ENCODE data around the gene FBXO44. TPM values are rescaled to one million over a fixed set of nuclear protein-coding genes. Genes with fewer than 3 reads are reported as not detected.

Gene FBXO44
- total and polyA plus RNA-seq, 2 experiments from 2014 or later, result 22.0 to 30.8 TPM

DNA sequence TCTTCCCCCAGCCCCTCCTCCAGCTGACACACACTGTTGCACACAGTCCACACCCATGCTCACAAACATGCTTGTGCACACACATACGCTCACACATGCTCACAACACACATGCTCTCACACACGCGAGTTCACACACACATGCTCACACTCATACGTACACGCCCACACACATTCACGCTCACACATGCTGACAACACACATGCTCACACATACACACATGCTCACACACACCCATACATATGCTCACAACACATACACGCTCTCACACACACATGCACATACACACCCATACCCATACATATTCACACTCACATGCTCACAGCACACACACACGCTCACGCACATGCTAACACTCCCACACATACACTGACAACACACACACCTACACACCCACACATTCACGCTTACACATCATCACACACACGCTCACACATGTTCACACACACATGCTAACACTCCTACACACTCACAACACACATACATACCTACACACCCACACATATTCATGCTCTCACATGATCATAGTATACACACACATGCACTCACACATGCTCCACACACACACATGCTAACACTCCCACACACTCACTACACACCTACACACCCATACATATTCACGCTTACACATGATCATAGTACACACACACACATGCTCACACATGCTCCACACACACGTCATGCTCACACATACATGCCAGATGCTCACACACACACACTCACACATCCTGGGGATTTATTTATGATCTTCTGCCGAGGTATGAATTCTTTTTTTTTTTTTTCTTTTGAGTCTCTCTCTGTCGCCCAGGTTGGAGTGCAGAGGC, 47.5 kb downstream of the FBXO44 start (continued):
- TF ChIP-seq, protein P1, sequence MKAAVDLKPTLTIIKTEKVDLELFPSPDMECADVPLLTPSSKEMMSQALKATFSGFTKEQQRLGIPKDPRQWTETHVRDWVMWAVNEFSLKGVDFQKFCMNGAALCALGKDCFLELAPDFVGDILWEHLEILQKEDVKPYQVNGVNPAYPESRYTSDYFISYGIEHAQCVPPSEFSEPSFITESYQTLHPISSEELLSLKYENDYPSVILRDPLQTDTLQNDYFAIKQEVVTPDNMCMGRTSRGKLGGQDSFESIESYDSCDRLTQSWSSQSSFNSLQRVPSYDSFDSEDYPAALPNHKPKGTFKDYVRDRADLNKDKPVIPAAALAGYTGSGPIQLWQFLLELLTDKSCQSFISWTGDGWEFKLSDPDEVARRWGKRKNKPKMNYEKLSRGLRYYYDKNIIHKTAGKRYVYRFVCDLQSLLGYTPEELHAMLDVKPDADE (IDR thresholded peaks at IDR 0.05), result no peak
- TF ChIP-seq CREB1 (CRISPR knock-in tag; IDR thresholded peaks at IDR 0.05; ENCODE audit: low read depth), result no peak
- TF ChIP-seq EZH2phosphoT487 (IDR thresholded peaks at IDR 0.05; ENCODE audit: unreplicated experiment), result no peak
- no peak for TF ChIP-seq JUNB (IDR thresholded peaks at IDR 0.05; ENCODE audit: unreplicated experiment)
- TF ChIP-seq, protein P2, sequence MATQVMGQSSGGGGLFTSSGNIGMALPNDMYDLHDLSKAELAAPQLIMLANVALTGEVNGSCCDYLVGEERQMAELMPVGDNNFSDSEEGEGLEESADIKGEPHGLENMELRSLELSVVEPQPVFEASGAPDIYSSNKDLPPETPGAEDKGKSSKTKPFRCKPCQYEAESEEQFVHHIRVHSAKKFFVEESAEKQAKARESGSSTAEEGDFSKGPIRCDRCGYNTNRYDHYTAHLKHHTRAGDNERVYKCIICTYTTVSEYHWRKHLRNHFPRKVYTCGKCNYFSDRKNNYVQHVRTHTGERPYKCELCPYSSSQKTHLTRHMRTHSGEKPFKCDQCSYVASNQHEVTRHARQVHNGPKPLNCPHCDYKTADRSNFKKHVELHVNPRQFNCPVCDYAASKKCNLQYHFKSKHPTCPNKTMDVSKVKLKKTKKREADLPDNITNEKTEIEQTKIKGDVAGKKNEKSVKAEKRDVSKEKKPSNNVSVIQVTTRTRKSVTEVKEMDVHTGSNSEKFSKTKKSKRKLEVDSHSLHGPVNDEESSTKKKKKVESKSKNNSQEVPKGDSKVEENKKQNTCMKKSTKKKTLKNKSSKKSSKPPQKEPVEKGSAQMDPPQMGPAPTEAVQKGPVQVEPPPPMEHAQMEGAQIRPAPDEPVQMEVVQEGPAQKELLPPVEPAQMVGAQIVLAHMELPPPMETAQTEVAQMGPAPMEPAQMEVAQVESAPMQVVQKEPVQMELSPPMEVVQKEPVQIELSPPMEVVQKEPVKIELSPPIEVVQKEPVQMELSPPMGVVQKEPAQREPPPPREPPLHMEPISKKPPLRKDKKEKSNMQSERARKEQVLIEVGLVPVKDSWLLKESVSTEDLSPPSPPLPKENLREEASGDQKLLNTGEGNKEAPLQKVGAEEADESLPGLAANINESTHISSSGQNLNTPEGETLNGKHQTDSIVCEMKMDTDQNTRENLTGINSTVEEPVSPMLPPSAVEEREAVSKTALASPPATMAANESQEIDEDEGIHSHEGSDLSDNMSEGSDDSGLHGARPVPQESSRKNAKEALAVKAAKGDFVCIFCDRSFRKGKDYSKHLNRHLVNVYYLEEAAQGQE (IDR thresholded peaks at IDR 0.05; ENCODE audit: unreplicated experiment), result no peak
- no peak for TF ChIP-seq ZNF114 (CRISPR knock-in tag; IDR thresholded peaks at IDR 0.05)
- TF ChIP-seq NANOG (IDR thresholded peaks at IDR 0.05; ENCODE audit: borderline replicate concordance), result no peak
- TF ChIP-seq ZNF331 (CRISPR knock-in tag; IDR thresholded peaks at IDR 0.05; ENCODE audit: low read depth), result no peak
- no peak for TF ChIP-seq EZH2 (IDR thresholded peaks at IDR 0.05; ENCODE audit: low read depth, unreplicated experiment)

DNA sequence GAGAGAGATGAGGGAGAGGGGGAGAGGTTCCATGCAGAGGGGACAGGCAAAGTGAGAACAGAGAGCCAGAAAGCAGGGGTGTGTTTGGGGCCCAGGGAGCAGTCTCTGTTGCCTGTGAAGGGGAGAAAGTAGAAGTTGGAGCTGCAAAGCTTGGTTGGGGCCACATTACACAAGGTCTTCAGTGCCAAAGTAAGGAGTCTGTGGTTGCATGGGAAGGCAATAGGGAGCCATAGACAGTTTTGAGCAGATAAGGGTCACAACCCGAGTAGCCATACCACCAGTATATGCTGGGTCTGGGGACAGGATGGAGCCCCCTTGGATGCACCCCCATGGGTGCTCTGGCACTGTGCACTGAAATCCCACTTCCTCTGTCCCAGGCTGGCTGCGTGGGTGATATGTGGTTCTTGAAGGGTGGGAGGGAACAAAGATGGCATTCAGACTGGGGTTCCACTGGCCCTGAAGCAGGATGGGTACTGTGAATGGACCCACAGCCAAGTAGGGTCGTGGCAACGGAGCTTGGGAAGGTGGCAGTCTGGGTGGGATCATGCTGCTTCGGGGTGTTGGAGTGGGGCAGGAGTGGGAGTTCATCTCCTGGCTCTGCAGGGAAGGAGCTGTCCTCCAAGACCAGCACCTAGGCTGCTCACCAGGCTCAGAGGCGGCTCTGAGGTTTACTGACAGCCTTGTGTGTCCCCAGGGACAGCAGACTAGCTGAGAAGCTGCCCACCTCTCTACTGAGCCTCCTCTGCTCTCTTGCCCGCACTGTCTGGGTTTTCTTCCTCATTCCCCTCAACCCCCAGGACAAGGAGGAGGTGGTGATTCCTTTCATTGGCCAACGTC, 48.9 kb downstream of the FBXO44 start:
- peaks cover 12% of the 10 kb centered on the region for H3K27me3 Mint-ChIP-seq (ENCODE audit: insufficient read depth, low read depth, poor library complexity)
- Histone ChIP-seq H3K36me3 (ENCODE audit: insufficient read depth) (no peaks in the 10 kb centered on the region; the same call in 1 of the 2 replicates), H3K27ac (ENCODE audit: low read depth) (no peak overlapping the region), H2AFZ (no peak overlapping the region), H3K4me2 (no peak overlapping the region), H3K9me2 (ENCODE audit: insufficient read depth) (no peaks in the 10 kb centered on the region), H3K4me3 (no peak overlapping the region), H4K20me1 (replicated peaks; ENCODE audit: insufficient read depth) (no peaks in the 10 kb centered on the region), H3K4me1 (ENCODE audit: insufficient read depth) (peaks cover 51% of the 10 kb centered on the region), H3K27me3 (ENCODE audit: insufficient read depth) (no peaks in the 10 kb centered on the region), H3K79me2 (replicated peaks; ENCODE audit: insufficient read depth) (peaks cover 32% of the 10 kb centered on the region), H3F3A (replicated peaks; ENCODE audit: low read depth) (peaks cover 27% of the 10 kb centered on the region)
- H3K36me3 Mint-ChIP-seq (ENCODE audit: low read depth), result 0 out of 3 replicates have a peak, but pooled peaks cover 4% of the 10 kb centered on the region
- H3K27ac Mint-ChIP-seq, result 0 out of 2 replicates have a peak overlapping the region, but pooled peaks have one; percentile 49
- ATAC-seq, result peak; percentile 8; the same call in 2 of the 3 replicates
- H3K9me3 Mint-ChIP-seq, result no peaks in the 10 kb centered on the region
- DNase-seq (ENCODE audit: low spot score), result no peak
- no peak overlapping the region for H3K4me3 Mint-ChIP-seq
- H3K4me1 Mint-ChIP-seq, result peaks cover 58% of the 10 kb centered on the region
- TF ChIP-seq CREB1 (CRISPR knock-in tag; IDR thresholded peaks at IDR 0.05; ENCODE audit: low read depth), result no peak
- TF ChIP-seq JUNB (IDR thresholded peaks at IDR 0.05; ENCODE audit: unreplicated experiment), result no peak
- TF ChIP-seq ZNF114 (CRISPR knock-in tag; IDR thresholded peaks at IDR 0.05), result no peak
- TF ChIP-seq, protein P3, sequence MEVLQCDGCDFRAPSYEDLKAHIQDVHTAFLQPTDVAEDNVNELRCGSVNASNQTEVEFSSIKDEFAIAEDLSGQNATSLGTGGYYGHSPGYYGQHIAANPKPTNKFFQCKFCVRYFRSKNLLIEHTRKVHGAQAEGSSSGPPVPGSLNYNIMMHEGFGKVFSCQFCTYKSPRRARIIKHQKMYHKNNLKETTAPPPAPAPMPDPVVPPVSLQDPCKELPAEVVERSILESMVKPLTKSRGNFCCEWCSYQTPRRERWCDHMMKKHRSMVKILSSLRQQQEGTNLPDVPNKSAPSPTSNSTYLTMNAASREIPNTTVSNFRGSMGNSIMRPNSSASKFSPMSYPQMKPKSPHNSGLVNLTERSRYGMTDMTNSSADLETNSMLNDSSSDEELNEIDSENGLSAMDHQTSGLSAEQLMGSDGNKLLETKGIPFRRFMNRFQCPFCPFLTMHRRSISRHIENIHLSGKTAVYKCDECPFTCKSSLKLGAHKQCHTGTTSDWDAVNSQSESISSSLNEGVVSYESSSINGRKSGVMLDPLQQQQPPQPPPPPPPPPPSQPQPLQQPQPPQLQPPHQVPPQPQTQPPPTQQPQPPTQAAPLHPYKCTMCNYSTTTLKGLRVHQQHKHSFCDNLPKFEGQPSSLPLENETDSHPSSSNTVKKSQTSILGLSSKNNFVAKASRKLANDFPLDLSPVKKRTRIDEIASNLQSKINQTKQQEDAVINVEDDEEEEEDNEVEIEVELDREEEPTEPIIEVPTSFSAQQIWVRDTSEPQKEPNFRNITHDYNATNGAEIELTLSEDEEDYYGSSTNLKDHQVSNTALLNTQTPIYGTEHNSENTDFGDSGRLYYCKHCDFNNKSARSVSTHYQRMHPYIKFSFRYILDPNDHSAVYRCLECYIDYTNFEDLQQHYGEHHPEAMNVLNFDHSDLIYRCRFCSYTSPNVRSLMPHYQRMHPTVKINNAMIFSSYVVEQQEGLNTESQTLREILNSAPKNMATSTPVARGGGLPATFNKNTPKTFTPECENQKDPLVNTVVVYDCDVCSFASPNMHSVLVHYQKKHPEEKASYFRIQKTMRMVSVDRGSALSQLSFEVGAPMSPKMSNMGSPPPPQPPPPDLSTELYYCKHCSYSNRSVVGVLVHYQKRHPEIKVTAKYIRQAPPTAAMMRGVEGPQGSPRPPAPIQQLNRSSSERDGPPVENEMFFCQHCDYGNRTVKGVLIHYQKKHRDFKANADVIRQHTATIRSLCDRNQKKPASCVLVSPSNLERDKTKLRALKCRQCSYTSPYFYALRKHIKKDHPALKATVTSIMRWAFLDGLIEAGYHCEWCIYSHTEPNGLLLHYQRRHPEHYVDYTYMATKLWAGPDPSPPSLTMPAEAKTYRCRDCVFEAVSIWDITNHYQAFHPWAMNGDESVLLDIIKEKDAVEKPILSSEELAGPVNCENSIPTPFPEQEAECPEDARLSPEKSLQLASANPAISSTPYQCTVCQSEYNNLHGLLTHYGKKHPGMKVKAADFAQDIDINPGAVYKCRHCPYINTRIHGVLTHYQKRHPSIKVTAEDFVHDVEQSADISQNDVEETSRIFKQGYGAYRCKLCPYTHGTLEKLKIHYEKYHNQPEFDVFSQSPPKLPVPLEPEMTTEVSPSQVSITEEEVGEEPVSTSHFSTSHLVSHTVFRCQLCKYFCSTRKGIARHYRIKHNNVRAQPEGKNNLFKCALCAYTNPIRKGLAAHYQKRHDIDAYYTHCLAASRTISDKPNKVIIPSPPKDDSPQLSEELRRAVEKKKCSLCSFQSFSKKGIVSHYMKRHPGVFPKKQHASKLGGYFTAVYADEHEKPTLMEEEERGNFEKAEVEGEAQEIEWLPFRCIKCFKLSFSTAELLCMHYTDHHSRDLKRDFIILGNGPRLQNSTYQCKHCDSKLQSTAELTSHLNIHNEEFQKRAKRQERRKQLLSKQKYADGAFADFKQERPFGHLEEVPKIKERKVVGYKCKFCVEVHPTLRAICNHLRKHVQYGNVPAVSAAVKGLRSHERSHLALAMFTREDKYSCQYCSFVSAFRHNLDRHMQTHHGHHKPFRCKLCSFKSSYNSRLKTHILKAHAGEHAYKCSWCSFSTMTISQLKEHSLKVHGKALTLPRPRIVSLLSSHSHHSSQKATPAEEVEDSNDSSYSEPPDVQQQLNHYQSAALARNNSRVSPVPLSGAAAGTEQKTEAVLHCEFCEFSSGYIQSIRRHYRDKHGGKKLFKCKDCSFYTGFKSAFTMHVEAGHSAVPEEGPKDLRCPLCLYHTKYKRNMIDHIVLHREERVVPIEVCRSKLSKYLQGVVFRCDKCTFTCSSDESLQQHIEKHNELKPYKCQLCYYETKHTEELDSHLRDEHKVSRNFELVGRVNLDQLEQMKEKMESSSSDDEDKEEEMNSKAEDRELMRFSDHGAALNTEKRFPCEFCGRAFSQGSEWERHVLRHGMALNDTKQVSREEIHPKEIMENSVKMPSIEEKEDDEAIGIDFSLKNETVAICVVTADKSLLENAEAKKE (CRISPR knock-in tag; IDR thresholded peaks at IDR 0.05), result no peak
- no peak for TF ChIP-seq POLR2AphosphoS5 (IDR thresholded peaks at IDR 0.05; ENCODE audit: low read depth)
- no peak for TF ChIP-seq STAT1 (IDR thresholded peaks at IDR 0.05; ENCODE audit: unreplicated experiment)
- no peak for TF ChIP-seq NANOG (IDR thresholded peaks at IDR 0.05; ENCODE audit: borderline replicate concordance)

Data from GM23338 (cell line).